Measurements from ENCODE around the gene RETREG3. TPM values are rescaled to one million over a fixed set of nuclear protein-coding genes. Genes with fewer than 3 reads are reported as not detected.

Gene RETREG3
- total and polyA plus RNA-seq, 2 experiments from 2014 or later: 8.0 to 38.2 TPM

DNA sequence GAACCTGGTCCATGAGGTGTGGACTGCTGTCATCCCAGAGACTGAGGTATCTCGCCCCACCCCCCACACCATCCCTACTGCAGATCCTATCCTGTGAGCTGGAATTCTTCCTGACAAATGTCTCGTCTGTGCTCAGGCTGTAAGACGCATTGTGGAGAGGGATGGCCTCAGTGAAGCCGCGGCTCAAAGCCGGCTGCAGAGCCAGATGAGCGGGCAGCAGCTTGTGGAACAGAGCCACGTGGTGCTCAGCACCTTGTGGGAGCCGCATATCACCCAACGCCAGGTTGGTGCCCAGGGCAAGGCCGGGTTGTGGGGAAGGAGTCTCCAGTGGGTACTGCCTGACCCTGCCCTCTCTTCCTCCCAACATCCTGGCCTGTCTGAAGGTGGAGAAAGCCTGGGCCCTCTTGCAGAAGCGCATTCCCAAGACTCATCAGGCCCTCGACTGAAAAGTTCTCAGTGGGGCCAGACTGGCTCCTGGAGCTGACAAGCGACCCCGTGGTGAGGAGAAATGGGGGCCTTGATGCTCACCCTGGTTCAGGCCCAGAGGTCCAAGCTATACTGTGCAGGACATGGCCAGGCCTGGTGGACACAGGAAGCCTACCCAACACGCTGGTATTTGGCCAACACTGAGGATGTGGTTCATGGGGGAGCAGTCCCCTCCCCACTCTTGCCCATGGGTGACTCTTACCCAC is 43.5 kb downstream of the RETREG3 start:
- H3K27ac Mint-ChIP-seq: no peak overlapping the region

DNA sequence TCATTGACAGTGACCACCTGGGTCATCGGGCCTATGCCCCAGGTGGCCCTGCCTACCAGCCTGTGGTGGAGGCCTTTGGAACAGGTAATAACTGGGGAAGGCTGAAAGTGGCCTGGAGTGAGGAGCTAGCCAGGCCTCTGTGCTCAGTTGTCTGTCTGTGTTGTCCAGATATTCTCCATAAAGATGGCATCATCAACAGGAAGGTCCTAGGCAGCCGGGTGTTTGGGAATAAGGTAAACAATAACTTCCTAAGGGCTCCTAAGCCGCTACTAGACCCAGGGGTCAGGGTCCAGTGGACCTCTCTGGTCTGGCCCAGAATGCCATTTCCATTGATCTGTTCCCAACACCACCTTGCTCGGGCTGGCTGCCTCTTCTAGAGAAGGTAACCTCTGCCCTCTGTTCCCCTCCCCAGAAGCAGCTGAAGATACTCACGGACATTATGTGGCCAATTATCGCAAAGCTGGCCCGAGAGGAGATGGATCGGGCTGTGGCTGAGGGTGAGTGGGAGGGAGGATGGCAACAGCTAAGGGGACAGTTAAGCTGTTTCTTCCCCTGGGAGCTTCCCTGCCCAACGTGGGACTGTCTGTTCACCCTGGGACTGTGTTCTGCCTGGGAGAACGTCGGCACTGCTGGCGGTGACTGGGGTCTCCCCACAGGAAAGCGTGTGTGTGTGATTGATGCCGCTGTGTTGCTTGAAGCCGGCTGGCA is 44.2 kb downstream of the RETREG3 start:
- no peak for DNase-seq (ENCODE audit: low spot score)
- peaks cover 27% of the 10 kb centered on the region for H3K79me2 ChIP-seq (replicated peaks; ENCODE audit: insufficient read depth)
- H3K4me1 Mint-ChIP-seq: peaks cover 24% of the 10 kb centered on the region
- H3K27me3 ChIP-seq (ENCODE audit: insufficient read depth): no peaks in the 10 kb centered on the region
- H4K20me1 ChIP-seq (replicated peaks; ENCODE audit: insufficient read depth): no peaks in the 10 kb centered on the region
- peak overlapping the region; percentile 12; the same call in 1 of the 3 replicates for H3K4me3 Mint-ChIP-seq
- no peak overlapping the region for H3K27ac ChIP-seq (ENCODE audit: low read depth)
- H3K27ac Mint-ChIP-seq: no peak overlapping the region
- peaks cover 19% of the 10 kb centered on the region for H3K4me1 ChIP-seq (ENCODE audit: insufficient read depth)
- no peaks in the 10 kb centered on the region for H3K9me3 Mint-ChIP-seq
- peaks cover 13% of the 10 kb centered on the region for H3K27me3 Mint-ChIP-seq (ENCODE audit: insufficient read depth, low read depth, poor library complexity)
- H3K9me2 ChIP-seq (ENCODE audit: insufficient read depth): no peaks in the 10 kb centered on the region
- peaks cover 34% of the 10 kb centered on the region for H3F3A ChIP-seq (replicated peaks; ENCODE audit: low read depth)
- H3K4me3 ChIP-seq: no peak overlapping the region
- ATAC-seq: no peak
- H2AFZ ChIP-seq: no peak overlapping the region
- no peak overlapping the region for H3K4me2 ChIP-seq
- H3K36me3 ChIP-seq (ENCODE audit: insufficient read depth): peaks cover 4% of the 10 kb centered on the region; the same call in 1 of the 2 replicates
- peaks cover 48% of the 10 kb centered on the region for H3K36me3 Mint-ChIP-seq (ENCODE audit: low read depth)
- no peak for TF ChIP-seq NANOG (IDR thresholded peaks at IDR 0.05; ENCODE audit: borderline replicate concordance)
- TF ChIP-seq, protein P1, sequence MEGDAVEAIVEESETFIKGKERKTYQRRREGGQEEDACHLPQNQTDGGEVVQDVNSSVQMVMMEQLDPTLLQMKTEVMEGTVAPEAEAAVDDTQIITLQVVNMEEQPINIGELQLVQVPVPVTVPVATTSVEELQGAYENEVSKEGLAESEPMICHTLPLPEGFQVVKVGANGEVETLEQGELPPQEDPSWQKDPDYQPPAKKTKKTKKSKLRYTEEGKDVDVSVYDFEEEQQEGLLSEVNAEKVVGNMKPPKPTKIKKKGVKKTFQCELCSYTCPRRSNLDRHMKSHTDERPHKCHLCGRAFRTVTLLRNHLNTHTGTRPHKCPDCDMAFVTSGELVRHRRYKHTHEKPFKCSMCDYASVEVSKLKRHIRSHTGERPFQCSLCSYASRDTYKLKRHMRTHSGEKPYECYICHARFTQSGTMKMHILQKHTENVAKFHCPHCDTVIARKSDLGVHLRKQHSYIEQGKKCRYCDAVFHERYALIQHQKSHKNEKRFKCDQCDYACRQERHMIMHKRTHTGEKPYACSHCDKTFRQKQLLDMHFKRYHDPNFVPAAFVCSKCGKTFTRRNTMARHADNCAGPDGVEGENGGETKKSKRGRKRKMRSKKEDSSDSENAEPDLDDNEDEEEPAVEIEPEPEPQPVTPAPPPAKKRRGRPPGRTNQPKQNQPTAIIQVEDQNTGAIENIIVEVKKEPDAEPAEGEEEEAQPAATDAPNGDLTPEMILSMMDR (conservative IDR thresholded peaks at IDR 0.05; ENCODE audit: low read depth in 2 of 2): no peak
- no peak for TF ChIP-seq EZH2 (IDR thresholded peaks at IDR 0.05; ENCODE audit: low read depth, unreplicated experiment)
- TF ChIP-seq CREB1 (CRISPR knock-in tag; IDR thresholded peaks at IDR 0.05; ENCODE audit: low read depth): no peak
- TF ChIP-seq POLR2AphosphoS5 (IDR thresholded peaks at IDR 0.05; ENCODE audit: low read depth): no peak
- TF ChIP-seq ZNF114 (CRISPR knock-in tag; IDR thresholded peaks at IDR 0.05): no peak
- TF ChIP-seq ZNF331 (CRISPR knock-in tag; IDR thresholded peaks at IDR 0.05; ENCODE audit: low read depth): no peak
- TF ChIP-seq REST (IDR thresholded peaks at IDR 0.05; ENCODE audit: unreplicated experiment): no peak
- TF ChIP-seq EZH2phosphoT487 (IDR thresholded peaks at IDR 0.05; ENCODE audit: unreplicated experiment): no peak
- TF ChIP-seq JUNB (IDR thresholded peaks at IDR 0.05; ENCODE audit: unreplicated experiment): no peak
- TF ChIP-seq STAT1 (IDR thresholded peaks at IDR 0.05; ENCODE audit: unreplicated experiment): no peak
- TF ChIP-seq, protein P2, sequence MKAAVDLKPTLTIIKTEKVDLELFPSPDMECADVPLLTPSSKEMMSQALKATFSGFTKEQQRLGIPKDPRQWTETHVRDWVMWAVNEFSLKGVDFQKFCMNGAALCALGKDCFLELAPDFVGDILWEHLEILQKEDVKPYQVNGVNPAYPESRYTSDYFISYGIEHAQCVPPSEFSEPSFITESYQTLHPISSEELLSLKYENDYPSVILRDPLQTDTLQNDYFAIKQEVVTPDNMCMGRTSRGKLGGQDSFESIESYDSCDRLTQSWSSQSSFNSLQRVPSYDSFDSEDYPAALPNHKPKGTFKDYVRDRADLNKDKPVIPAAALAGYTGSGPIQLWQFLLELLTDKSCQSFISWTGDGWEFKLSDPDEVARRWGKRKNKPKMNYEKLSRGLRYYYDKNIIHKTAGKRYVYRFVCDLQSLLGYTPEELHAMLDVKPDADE (IDR thresholded peaks at IDR 0.05): no peak

More for the DNA sequence above, 43.5 kb downstream of the RETREG3 start:
- Histone ChIP-seq H3K9me2 (ENCODE audit: insufficient read depth) (no peaks in the 10 kb centered on the region), H4K20me1 (replicated peaks; ENCODE audit: insufficient read depth) (no peaks in the 10 kb centered on the region; the same call in 1 of the 2 replicates), H3K79me2 (replicated peaks; ENCODE audit: insufficient read depth) (peaks cover 27% of the 10 kb centered on the region), H3K27ac (ENCODE audit: low read depth) (peak overlapping the region; percentile 86), H3K4me2 (no peak overlapping the region), H3K27me3 (ENCODE audit: insufficient read depth) (no peaks in the 10 kb centered on the region), H3F3A (replicated peaks; ENCODE audit: low read depth) (peaks cover 35% of the 10 kb centered on the region), H3K36me3 (ENCODE audit: insufficient read depth) (peaks cover 5% of the 10 kb centered on the region; the same call in 1 of the 2 replicates), H2AFZ (no peak overlapping the region), H3K4me1 (ENCODE audit: insufficient read depth) (peaks cover 19% of the 10 kb centered on the region), H3K4me3 (no peak overlapping the region)
- ATAC-seq (no peak), DNase-seq (ENCODE audit: low spot score) (no peak)
- Mint-ChIP-seq H3K4me1 (peaks cover 24% of the 10 kb centered on the region), H3K36me3 (ENCODE audit: low read depth) (peaks cover 55% of the 10 kb centered on the region), H3K27me3 (ENCODE audit: insufficient read depth, low read depth, poor library complexity) (peaks cover 13% of the 10 kb centered on the region), H3K4me3 (peak overlapping the region; percentile 12; the same call in 1 of the 3 replicates), H3K9me3 (no peaks in the 10 kb centered on the region)
- TF ChIP-seq ZNF331 (CRISPR knock-in tag; IDR thresholded peaks at IDR 0.05; ENCODE audit: low read depth): no peak
- TF ChIP-seq STAT1 (IDR thresholded peaks at IDR 0.05; ENCODE audit: unreplicated experiment): no peak
